GM18505 (cell line): ENCODE results near the gene EPGN.

Source experiments
- ATAC-seq: cut with Tn5 transposase; IDR thresholded peaks from one replicate; pipeline ENCODE4 v1.9.1; 2021; ENCODE audit not compliant: unreplicated experiment
- POLR2A ChIP-seq: IDR thresholded peaks from 4 replicates; pipeline ENCODE4 v1.6.1; 2011; ENCODE audit warnings: borderline replicate concordance; ENCODE audit not compliant: insufficient read depth, insufficient read length; ENCODE audit errors: extremely low read depth

The EPGN gene

DNA sequence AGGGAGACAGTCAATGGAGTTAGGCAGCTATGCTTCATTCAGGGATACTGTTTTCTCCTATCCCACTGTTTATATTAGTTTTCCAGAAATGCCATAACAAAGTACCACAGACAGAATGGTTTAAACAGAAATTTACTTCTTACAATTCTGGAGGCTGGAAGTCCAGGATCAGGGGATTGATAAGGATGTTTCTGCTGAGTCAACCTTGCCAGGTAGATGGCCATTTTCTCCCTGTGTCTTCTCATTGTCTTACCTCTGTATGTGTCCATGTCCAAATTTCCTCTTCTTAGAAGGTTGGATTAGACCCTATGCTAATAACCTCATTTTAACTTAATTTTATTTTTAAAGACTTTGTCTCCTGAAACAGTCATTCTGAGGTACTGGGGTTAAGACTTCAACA lies 20.5 kb upstream of the EPGN start:
- TF ChIP-seq POLR2A = no peak
- no peak for ATAC-seq

- no peak for ATAC-seq
Observed at GRCh38 chr4:74291471-74291870, 16.8 kb upstream of the EPGN start.

GRCh38 chr4:74292111-74292870 lies 16.0 kb upstream of the EPGN start:
- no peak for ATAC-seq
- TF ChIP-seq POLR2A = no peak

More at GRCh38 chr4:74291471-74291870, 16.8 kb upstream of the EPGN start:
- TF ChIP-seq POLR2A = no peak

- no peak for ATAC-seq
- TF ChIP-seq POLR2A = no peak
Observed at GRCh38 chr4:74293558-74293957, 14.7 kb upstream of the EPGN start.

DNA sequence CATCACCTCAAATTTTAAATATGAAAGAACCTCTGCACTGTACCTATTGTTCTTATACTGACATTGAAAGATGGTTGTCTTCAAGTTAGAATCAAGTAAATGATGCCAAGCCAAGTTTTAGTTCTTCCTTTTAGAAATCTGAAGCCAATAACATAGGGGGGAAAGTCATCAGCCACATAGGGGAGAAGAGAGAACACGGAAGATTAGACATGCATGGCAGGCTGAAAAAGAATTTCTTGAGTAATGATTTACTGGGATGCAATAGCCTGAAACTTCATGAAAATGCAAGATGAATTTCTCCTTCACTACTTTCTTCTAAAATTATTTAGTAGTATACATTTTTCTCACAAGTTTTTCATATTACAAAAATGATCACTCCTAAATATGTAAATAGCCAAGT lies 13.6 kb upstream of the EPGN start:
- TF ChIP-seq POLR2A = no peak

GRCh38 chr4:74297539-74297938 lies 10.7 kb upstream of the EPGN start:
- ATAC-seq = no peak
- TF ChIP-seq POLR2A = no peak

More for the DNA sequence above, 13.6 kb upstream of the EPGN start:
- no peak for ATAC-seq

DNA sequence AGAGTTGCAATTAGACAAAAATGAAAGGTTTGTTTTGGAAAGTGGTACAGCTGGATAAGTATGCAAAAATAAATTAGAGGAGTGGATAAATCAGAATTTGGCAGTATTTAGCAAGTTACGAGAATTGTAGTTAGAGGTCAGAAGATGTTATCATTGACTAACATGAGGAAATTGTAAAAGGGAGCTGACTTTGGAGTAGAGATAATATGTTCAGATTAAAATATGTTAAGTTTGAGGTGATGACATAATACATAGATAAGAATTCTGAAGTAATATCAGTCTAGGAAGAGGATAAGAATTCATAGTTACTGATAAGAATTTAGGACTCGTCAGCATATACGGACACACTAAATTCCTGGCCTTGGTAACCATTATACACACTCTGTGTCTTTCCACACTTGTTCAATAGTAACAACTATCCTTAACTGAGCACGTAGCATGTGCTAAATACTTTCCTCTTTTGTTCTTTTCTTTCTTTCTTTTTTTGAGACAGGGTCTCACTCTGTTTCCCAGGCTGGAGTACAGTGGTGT lies 4.1 kb upstream of the EPGN start:
- TF ChIP-seq POLR2A = no peak
- ATAC-seq = no peak

DNA sequence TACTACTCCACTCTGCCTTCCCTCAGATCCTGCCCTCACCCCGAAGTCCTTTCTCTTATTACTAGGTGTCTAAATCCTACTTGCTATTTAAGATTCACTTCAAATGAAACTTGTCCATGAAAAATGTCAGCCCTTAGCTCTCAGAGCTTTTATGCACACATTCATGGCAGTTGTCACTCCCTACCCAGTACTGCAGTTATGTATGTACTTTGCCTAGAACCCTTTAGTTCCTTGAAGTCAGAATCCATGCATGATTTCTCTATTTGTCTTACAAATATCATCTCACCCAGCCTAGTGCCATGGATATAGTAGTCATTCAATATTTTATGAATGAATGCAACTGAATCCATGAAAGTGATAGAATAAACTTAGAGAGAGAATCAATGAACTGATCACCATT lies 3.3 kb upstream of the EPGN start:
- no peak for TF ChIP-seq POLR2A
- ATAC-seq = no peak

- no peak for TF ChIP-seq POLR2A
- ATAC-seq = no peak
Observed at GRCh38 chr4:74307170-74307569, 1.1 kb upstream of the EPGN start.

GRCh38 chr4:74309223-74309622 lies 953 bp downstream of the EPGN start:
- ATAC-seq = no peak
- no peak for TF ChIP-seq POLR2A

- no peak for ATAC-seq
- TF ChIP-seq POLR2A = no peak
Observed at GRCh38 chr4:74311696-74312313, 3.5 kb downstream of the EPGN start.

- ATAC-seq = no peak
- no peak for TF ChIP-seq POLR2A
Observed at GRCh38 chr4:74314329-74314728, 6.1 kb downstream of the EPGN start.

DNA sequence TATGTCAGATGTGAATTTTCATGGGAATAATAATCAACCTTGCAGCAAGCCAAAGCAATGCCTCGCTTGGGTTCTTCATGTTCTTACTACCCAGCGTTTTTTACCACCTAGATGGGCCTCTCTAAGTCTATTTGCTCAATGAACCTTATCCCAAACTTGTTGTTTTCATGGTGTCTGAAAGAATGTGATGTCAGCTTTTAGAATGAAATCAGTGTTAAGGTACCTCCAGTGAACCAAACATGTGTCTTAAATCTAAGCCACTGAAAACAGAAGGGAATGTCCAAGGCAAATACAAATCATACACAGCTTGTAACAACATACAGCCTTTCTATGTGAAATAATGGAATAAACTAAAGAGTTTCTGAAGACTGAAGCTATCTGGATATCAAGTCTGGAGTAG lies 6.7 kb downstream of the EPGN start:
- no peak for TF ChIP-seq POLR2A
- no peak for ATAC-seq

- no peak for TF ChIP-seq POLR2A
- no peak for ATAC-seq
Observed at GRCh38 chr4:74315376-74315775, 7.1 kb downstream of the EPGN start.
